ENCODE data around the gene LY6G6C.

GRCh38 chr6:31767096-31767645 lies 45.6 kb upstream of the LY6G6C start:
- TF ChIP-seq CTCF (IDR thresholded peaks at IDR 0.05) (no peak), POLR2A (IDR thresholded peaks at IDR 0.05) (no peak)
